Measurements from ENCODE around the gene IL3.

GRCh38 chr5:132080595-132080994 lies 20.1 kb downstream of the IL3 start:
- TF ChIP-seq REST (IDR thresholded peaks at IDR 0.05; ENCODE audit: insufficient read depth in 1 of 2, low read depth in 2 of 2, low read length in 1 of 2) = no peak
- TF ChIP-seq CTCF (IDR thresholded peaks at IDR 0.05) = no peak
- TF ChIP-seq POLR2AphosphoS5 (IDR thresholded peaks at IDR 0.05; ENCODE audit: low read depth, low read length) = no peak
- TF ChIP-seq SIN3A (IDR thresholded peaks at IDR 0.05; ENCODE audit: borderline replicate concordance, insufficient read depth, low read depth, low read length) = no peak
- no peak for TF ChIP-seq TCF7L2 (IDR thresholded peaks at IDR 0.05; ENCODE audit: low read depth, low read length)

All from Panc1 (cell line).